Mucosa of descending colon (tissue), 3 donors: Measurements from ENCODE around the gene ADCY9. TPM values are rescaled to one million over a fixed set of nuclear protein-coding genes. Genes with fewer than 3 reads are reported as not detected.
A peak's percentile ranks its signal among the peaks of the same experiment; 100 is the strongest.

Source experiments
- ATAC-seq: fragments of 200-7000 bp; cut with Tn5 transposase; one replicate; pipeline ENCODE4 v1.9.1; 2020; ENCODE audit warnings: mild to moderate bottlenecking, moderate library complexity
- DNase-seq, 3 donors: peaks; one replicate each; pipeline ENCODE4 v3.0.0-alpha.2; 2020
- H3K36me3 ChIP-seq: fragments of 200-600 bp; one replicate; pipeline ENCODE4 v1.8.0; 2021; ENCODE audit warnings: low read depth, mild to moderate bottlenecking
- H3K4me1 ChIP-seq: fragments of 200-600 bp; one replicate; pipeline ENCODE4 v1.8.0; 2021; ENCODE audit warnings: low read depth, mild to moderate bottlenecking
- H3K4me3 ChIP-seq: fragments of 200-600 bp; one replicate; pipeline ENCODE4 v1.8.0; 2021; ENCODE audit warnings: mild to moderate bottlenecking
- H3K9me3 ChIP-seq: fragments of 200-600 bp; one replicate; pipeline ENCODE4 v1.8.0; 2021; ENCODE audit warnings: mild to moderate bottlenecking
- CTCF ChIP-seq: fragments of 200-600 bp; IDR thresholded peaks from one replicate; pipeline ENCODE4 v1.8.0; 2022; ENCODE audit warnings: antibody characterized with exemption, mild to moderate bottlenecking
- intact Hi-C, 2 donors: fragments of 100-400 bp; cut with DNase I in 1 of 2; cut with micrococcal nuclease in 1 of 2; formaldehyde crosslinking; loops; one replicate each; pipeline versions ENCODE4 v1.11.0 to v1.11.1; 2022; cut with DNase I, micrococcal nuclease
- total RNA-seq, 3 donors: library from RNA; stranded (reverse); fragmentation: NEBNext Ultra II Directional in 2 of 3; extraction: Animal tissue kit (Norgen Biotek cat#: 25700) in 2 of 3; gene quantifications; one replicate each; pipeline versions ENCODE4 v1.2.1 to v1.2.4, GENCODE V29; 2021 to 2023
- donor health status: DM: no; HTN: no; CAD: no; lungs with moderate emphysema.
- donor health status: DM: no; HTN: no; CAD: no.
- donor health status: DM: no; HTN: yes; CAD: no.

Gene ADCY9
- total RNA-seq, 3 donors from 2014 or later = 30.0 to 50.8 (median 41.8) TPM

GRCh38 chr16:4138713-4139112, 22.5 kb upstream of the ADCY9 start:
- Histone ChIP-seq H3K4me3 (no peak overlapping the region), H3K36me3 (no peaks in the 10 kb centered on the region), H3K9me3 (no peaks in the 10 kb centered on the region), H3K4me1 (no peaks in the 10 kb centered on the region)
- ATAC-seq = no peak
- no peak for DNase-seq
- intact Hi-C loops = loop anchor here in 1 of 2 donors (10.0 kb wide), 1 partner anchor 464 kb away; no protein-coding TSS in a partner anchor
- no peak for TF ChIP-seq CTCF

- Histone ChIP-seq H3K4me1 (no peaks in the 10 kb centered on the region), H3K4me3 (no peak overlapping the region), H3K36me3 (no peaks in the 10 kb centered on the region), H3K9me3 (no peaks in the 10 kb centered on the region)
- no peak for TF ChIP-seq CTCF
- no peak for ATAC-seq
- DNase-seq = no peak
- intact Hi-C loops = loop anchor here in 1 of 2 donors (10.0 kb wide), 1 partner anchor 463 kb away; no protein-coding TSS in a partner anchor
Observed at GRCh38 chr16:4137438-4137837, 21.2 kb upstream of the ADCY9 start.

- TF ChIP-seq CTCF = no peak
- Histone ChIP-seq H3K36me3 (no peaks in the 10 kb centered on the region), H3K4me1 (no peaks in the 10 kb centered on the region), H3K4me3 (no peak overlapping the region), H3K9me3 (no peaks in the 10 kb centered on the region)
- ATAC-seq (peak; percentile 94), DNase-seq (peak; percentile 75 to 84 (median 75))
- intact Hi-C loops = loop anchor here in 1 of 2 donors (10.0 kb wide), 1 partner anchor 462 kb away; no protein-coding TSS in a partner anchor
Observed at GRCh38 chr16:4136229-4136813, 20.1 kb upstream of the ADCY9 start.

- no peak overlapping the region for H3K4me3 ChIP-seq
- H3K9me3 ChIP-seq = no peaks in the 10 kb centered on the region
- DNase-seq (no peak), ATAC-seq (no peak)
- TF ChIP-seq CTCF = no peak
- intact Hi-C loops = loop anchor here in 1 of 2 donors (10.0 kb wide), 1 partner anchor 461 kb away; no protein-coding TSS in a partner anchor
- no peaks in the 10 kb centered on the region for H3K36me3 ChIP-seq
- no peaks in the 10 kb centered on the region for H3K4me1 ChIP-seq
Observed at GRCh38 chr16:4135537-4135936, 19.3 kb upstream of the ADCY9 start.

- no peak for ATAC-seq
- intact Hi-C loops = loop anchor here in 1 of 2 donors (10.0 kb wide), 1 partner anchor 459 kb away; no protein-coding TSS in a partner anchor
Observed at GRCh38 chr16:4133897-4134372, 17.7 kb upstream of the ADCY9 start.

More at GRCh38 chr16:4133897-4134372, 17.7 kb upstream of the ADCY9 start:
- DNase-seq = no peak
- no peak for TF ChIP-seq CTCF
- no peak overlapping the region for H3K4me3 ChIP-seq
- no peaks in the 10 kb centered on the region for H3K9me3 ChIP-seq
- no peaks in the 10 kb centered on the region for H3K36me3 ChIP-seq
- no peaks in the 10 kb centered on the region for H3K4me1 ChIP-seq
